DND-41 (cell line): ENCODE measurements around the gene RMND1.

Source experiments
- EZH2 ChIP-seq: IDR thresholded peaks from 3 replicates; pipeline ENCODE4 v1.6.1; 2012; ENCODE audit warnings: borderline replicate concordance, low read depth, mild to moderate bottlenecking, moderate library complexity, low read length, inconsistent platforms; ENCODE audit not compliant: severe bottlenecking
- TF ChIP-seq, protein P1 (sequence below): IDR thresholded peaks from 2 replicates; pipeline ENCODE4 v1.5.1; 2012; ENCODE audit warnings: borderline replicate concordance, low read length, moderate library complexity, mild to moderate bottlenecking; ENCODE audit not compliant: poor library complexity, severe bottlenecking; ENCODE audit errors: extremely low read depth

DNA sequence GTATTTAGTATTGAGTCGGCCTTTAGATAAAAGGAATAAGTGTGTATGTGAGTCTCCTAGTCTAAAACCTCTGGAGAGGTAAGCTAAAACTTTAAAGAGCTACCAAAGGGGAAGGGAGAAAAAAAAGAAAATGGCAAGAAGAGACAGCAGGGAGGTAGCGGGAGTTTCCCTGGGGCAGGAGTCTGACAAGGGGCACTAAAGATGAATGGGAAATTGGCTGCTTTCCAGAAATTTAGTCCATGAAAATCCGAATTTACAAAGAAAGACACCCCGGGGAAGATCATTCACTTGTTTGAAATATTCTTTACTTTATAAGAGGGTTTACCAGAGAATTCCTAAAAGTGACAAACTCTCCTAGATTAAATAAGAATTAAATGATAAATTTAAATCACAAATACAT is 19.3 kb downstream of the RMND1 start:
- TF ChIP-seq, protein P1, sequence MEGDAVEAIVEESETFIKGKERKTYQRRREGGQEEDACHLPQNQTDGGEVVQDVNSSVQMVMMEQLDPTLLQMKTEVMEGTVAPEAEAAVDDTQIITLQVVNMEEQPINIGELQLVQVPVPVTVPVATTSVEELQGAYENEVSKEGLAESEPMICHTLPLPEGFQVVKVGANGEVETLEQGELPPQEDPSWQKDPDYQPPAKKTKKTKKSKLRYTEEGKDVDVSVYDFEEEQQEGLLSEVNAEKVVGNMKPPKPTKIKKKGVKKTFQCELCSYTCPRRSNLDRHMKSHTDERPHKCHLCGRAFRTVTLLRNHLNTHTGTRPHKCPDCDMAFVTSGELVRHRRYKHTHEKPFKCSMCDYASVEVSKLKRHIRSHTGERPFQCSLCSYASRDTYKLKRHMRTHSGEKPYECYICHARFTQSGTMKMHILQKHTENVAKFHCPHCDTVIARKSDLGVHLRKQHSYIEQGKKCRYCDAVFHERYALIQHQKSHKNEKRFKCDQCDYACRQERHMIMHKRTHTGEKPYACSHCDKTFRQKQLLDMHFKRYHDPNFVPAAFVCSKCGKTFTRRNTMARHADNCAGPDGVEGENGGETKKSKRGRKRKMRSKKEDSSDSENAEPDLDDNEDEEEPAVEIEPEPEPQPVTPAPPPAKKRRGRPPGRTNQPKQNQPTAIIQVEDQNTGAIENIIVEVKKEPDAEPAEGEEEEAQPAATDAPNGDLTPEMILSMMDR, result no peak
- TF ChIP-seq EZH2, result no peak
